Tibial artery (tissue), 4 donors: ENCODE data around the gene CARTPT.

Experiments
- DNase-seq, 2 donors: peaks; one replicate each; pipeline ENCODE4 v3.0.0-alpha.2; 2019
- H3K27ac ChIP-seq, 2 donors: fragments of 200-600 bp; sonication (generic) in 1 of 2; 1 replicate in 1 of 2; 2 replicates in 1 of 2; pipeline ENCODE4 v1.5.1; 2018 to 2019; ENCODE audit warnings: mild to moderate bottlenecking in 1 of 2
- H3K27me3 ChIP-seq, 2 donors: fragments of 200-600 bp; sonication (generic) in 1 of 2; one replicate each; pipeline versions ENCODE4 v1.5.1 to v1.6.0; 2016 to 2019
- H3K36me3 ChIP-seq, 3 donors: fragments of 200-600 bp; sonication (generic) in 2 of 3; one replicate each; pipeline ENCODE4 v1.5.1; 2016 to 2019; ENCODE audit warnings: mild to moderate bottlenecking in 2 of 3
- H3K4me1 ChIP-seq, 4 donors: fragments of 200-600 bp; sonication (generic) in 2 of 4; 1 replicate in 3 of 4; 2 replicates in 1 of 4; pipeline ENCODE4 v1.5.1; 2016 to 2019
- H3K4me3 ChIP-seq, 2 donors: fragments of 200-600 bp; sonication (generic) in 1 of 2; 1 replicate in 1 of 2; 2 replicates in 1 of 2; pipeline ENCODE4 v1.5.1; 2018 to 2019; ENCODE audit warnings: mild to moderate bottlenecking in 2 of 2
- H3K9me3 ChIP-seq, 3 donors: fragments of 200-600 bp; sonication (generic) in 1 of 3; one replicate each; pipeline ENCODE4 v1.5.1; 2016 to 2019
- CTCF ChIP-seq, 2 experiments: fragments of 200-600 bp in 1 of 2; fragments of 450-650 bp in 1 of 2; IDR thresholded peaks; one replicate each; pipeline ENCODE4 v1.5.1; 2017 to 2019; ENCODE audit warnings: antibody characterized with exemption in 2 of 2, mild to moderate bottlenecking in 1 of 2, moderate library complexity in 1 of 2
- intact Hi-C: fragments of 100-400 bp; cut with DNase I; formaldehyde crosslinking; loops from one replicate; pipeline ENCODE4 v1.15.0; 2023; ENCODE audit warnings: low total_unique reads

CARTPT gene

GRCh38 chr5:71684309-71684708 is 34.8 kb upstream of the CARTPT start:
- no peaks in the 10 kb centered on the region for H3K36me3 ChIP-seq
- H3K27me3 ChIP-seq = peaks cover 0 to 7% of the 10 kb centered on the region in 2 donors
- no peak overlapping the region for H3K27ac ChIP-seq
- TF ChIP-seq CTCF (IDR thresholded peaks at IDR 0.05) = no peak
- intact Hi-C loops = no loop called here
- no peak overlapping the region for H3K4me3 ChIP-seq
- no peaks in the 10 kb centered on the region for H3K9me3 ChIP-seq
- no peaks in the 10 kb centered on the region for H3K4me1 ChIP-seq
- no peak for DNase-seq

GRCh38 chr5:71693828-71694427 is 25.1 kb upstream of the CARTPT start:
- Histone ChIP-seq H3K27ac (no peak overlapping the region), H3K9me3 (no peaks in the 10 kb centered on the region), H3K4me3 (no peak overlapping the region), H3K4me1 (no peaks in the 10 kb centered on the region), H3K36me3 (no peaks in the 10 kb centered on the region), H3K27me3 (peaks cover 0 to 15% of the 10 kb centered on the region in 2 donors)
- intact Hi-C loops = no loop called here
- no peak for DNase-seq
- TF ChIP-seq CTCF (IDR thresholded peaks at IDR 0.05) = no peak

- Histone ChIP-seq H3K36me3 (no peaks in the 10 kb centered on the region), H3K9me3 (no peaks in the 10 kb centered on the region), H3K27me3 (peaks cover 0 to 16% of the 10 kb centered on the region in 2 donors), H3K27ac (no peak overlapping the region), H3K4me1 (no peaks in the 10 kb centered on the region), H3K4me3 (no peak overlapping the region)
- DNase-seq = no peak
- intact Hi-C loops = no loop called here
- TF ChIP-seq CTCF (IDR thresholded peaks at IDR 0.05) = no peak
Measured at GRCh38 chr5:71695071-71695470, 24.0 kb upstream of the CARTPT start.

- intact Hi-C loops = no loop called here
- no peak overlapping the region for H3K27ac ChIP-seq
- DNase-seq = no peak
Measured at GRCh38 chr5:71695595-71695994, 23.5 kb upstream of the CARTPT start.

GRCh38 chr5:71697967-71698366 is 21.1 kb upstream of the CARTPT start:
- Histone ChIP-seq H3K27me3 (peaks cover 0 to 18% of the 10 kb centered on the region in 2 donors), H3K36me3 (no peaks in the 10 kb centered on the region), H3K27ac (no peak overlapping the region), H3K4me3 (no peak overlapping the region), H3K4me1 (no peaks in the 10 kb centered on the region), H3K9me3 (no peaks in the 10 kb centered on the region)
- intact Hi-C loops = no loop called here
- no peak for DNase-seq
- no peak for TF ChIP-seq CTCF (IDR thresholded peaks at IDR 0.05)

More at GRCh38 chr5:71695595-71695994, 23.5 kb upstream of the CARTPT start:
- no peaks in the 10 kb centered on the region for H3K36me3 ChIP-seq
- TF ChIP-seq CTCF (IDR thresholded peaks at IDR 0.05) = no peak
- peaks cover 0 to 16% of the 10 kb centered on the region in 2 donors for H3K27me3 ChIP-seq
- no peaks in the 10 kb centered on the region for H3K9me3 ChIP-seq
- H3K4me3 ChIP-seq = no peak overlapping the region
- no peaks in the 10 kb centered on the region for H3K4me1 ChIP-seq

GRCh38 chr5:71699233-71699632 is 19.8 kb upstream of the CARTPT start:
- H3K27ac ChIP-seq = no peak overlapping the region
- TF ChIP-seq CTCF (IDR thresholded peaks at IDR 0.05) = no peak

More at GRCh38 chr5:71699233-71699632, 19.8 kb upstream of the CARTPT start:
- Histone ChIP-seq H3K4me1 (no peaks in the 10 kb centered on the region), H3K27me3 (peaks cover 0 to 20% of the 10 kb centered on the region in 2 donors), H3K36me3 (no peaks in the 10 kb centered on the region), H3K9me3 (no peaks in the 10 kb centered on the region), H3K4me3 (no peak overlapping the region)
- DNase-seq = no peak
- intact Hi-C loops = no loop called here
